Prostate gland (tissue), 2 donors: ENCODE data around the gene CDIPT. TPM values are rescaled to one million over a fixed set of nuclear protein-coding genes. Genes with fewer than 3 reads are reported as not detected.

ENCODE experiments used
- DNase-seq: peaks from one replicate; pipeline ENCODE4 v3.0.0-alpha.2; 2019; ENCODE audit warnings: low spot score
- H3K27ac ChIP-seq, 2 donors: fragments of 200-600 bp; sonication (generic); 2 replicates each; pipeline ENCODE4 v1.5.1; 2017 to 2019
- H3K27me3 ChIP-seq: fragments of 200-600 bp; sonication (generic); replicated peaks from 2 replicates; pipeline ENCODE4 v1.5.1; 2019; ENCODE audit not compliant: insufficient read depth
- H3K36me3 ChIP-seq, 2 donors: fragments of 200-600 bp; sonication (generic); 1 replicate in 1 of 2; 2 replicates in 1 of 2; pipeline versions ENCODE4 v1.5.1 to v1.8.1; 2017 to 2019
- H3K4me1 ChIP-seq: fragments of 200-600 bp; sonication (generic); replicated peaks from 2 replicates; pipeline ENCODE4 v1.5.1; 2019
- H3K4me3 ChIP-seq, 2 donors: fragments of 200-600 bp; sonication (generic); 2 replicates each; pipeline ENCODE4 v1.5.1; 2017 to 2019
- H3K9me3 ChIP-seq: fragments of 200-600 bp; sonication (generic); 2 replicates; pipeline ENCODE4 v1.5.1; 2017
- POLR2A ChIP-seq: fragments of 450-650 bp; IDR thresholded peaks from one replicate; pipeline ENCODE4 v1.6.1; 2016; ENCODE audit warnings: antibody characterized with exemption, mild to moderate bottlenecking
- POLR2AphosphoS5 ChIP-seq: sonication (generic); formaldehyde crosslinking; IDR thresholded peaks from one replicate; pipeline ENCODE4 v1.6.1; 2017; ENCODE audit warnings: antibody characterized with exemption
- WGBS: methylation state at CpG from one replicate; pipeline ENCODE4 v1.1.5; 2018; 5-methylcytosine and 5-hydroxymethylcytosine counted together
- intact Hi-C: fragments of 100-400 bp; cut with DNase I; formaldehyde crosslinking; loops from one replicate; pipeline ENCODE4 v1.14.2; 2022
- total RNA-seq, 2 donors: library from RNA; depleted of rRNA; stranded (reverse); fragments of >200 nt; gene quantifications; one replicate each; pipeline ENCODE4 v1.1.0, GENCODE V29; 2016
- TF ChIP-seq, protein P1 (sequence below), 4 experiments: fragments of 200-600 bp in 2 of 4; fragments of 450-650 bp in 2 of 4; sonication (generic) in 2 of 4; IDR thresholded peaks; 1 replicate in 3 of 4; 2 replicates in 1 of 4; pipeline ENCODE4 v1.5.1; 2016 to 2019; ENCODE audit warnings: antibody characterized with exemption in 4 of 4, mild to moderate bottlenecking in 2 of 4, moderate library complexity in 2 of 4

Gene CDIPT
- total RNA-seq, 2 donors from 2014 or later = 121 to 132 TPM

DNA sequence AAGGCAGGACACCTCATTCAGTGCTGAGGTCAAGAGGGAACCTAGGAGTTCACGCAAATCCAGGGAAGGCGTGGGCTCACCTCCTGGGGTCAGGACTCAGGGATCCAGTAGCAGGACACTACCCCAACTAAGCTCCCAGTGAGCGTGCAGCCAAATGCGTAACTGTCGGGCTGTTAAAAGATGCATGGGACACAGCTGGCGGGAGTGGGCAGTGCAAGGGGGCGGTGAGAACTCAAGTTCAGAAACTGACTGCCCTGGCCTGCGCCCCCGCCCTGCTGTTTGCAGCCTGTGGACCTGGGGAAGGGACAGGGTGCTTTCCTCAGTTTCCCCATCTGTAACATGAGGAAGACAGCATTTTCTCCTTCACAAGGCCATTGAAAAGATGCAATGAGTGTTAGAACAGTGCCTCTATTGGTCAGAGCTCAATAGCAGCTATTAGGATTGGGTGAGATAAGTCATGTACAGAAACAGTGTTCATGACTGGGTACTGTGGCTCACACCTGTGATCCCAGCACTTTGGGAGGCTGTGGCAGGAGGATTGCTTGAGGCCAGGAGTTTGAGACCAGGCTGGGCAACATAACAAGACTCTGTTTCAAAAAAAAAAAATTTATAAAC lies 20.2 kb downstream of the CDIPT start:
- no peak for TF ChIP-seq POLR2A
- TF ChIP-seq, protein P1, sequence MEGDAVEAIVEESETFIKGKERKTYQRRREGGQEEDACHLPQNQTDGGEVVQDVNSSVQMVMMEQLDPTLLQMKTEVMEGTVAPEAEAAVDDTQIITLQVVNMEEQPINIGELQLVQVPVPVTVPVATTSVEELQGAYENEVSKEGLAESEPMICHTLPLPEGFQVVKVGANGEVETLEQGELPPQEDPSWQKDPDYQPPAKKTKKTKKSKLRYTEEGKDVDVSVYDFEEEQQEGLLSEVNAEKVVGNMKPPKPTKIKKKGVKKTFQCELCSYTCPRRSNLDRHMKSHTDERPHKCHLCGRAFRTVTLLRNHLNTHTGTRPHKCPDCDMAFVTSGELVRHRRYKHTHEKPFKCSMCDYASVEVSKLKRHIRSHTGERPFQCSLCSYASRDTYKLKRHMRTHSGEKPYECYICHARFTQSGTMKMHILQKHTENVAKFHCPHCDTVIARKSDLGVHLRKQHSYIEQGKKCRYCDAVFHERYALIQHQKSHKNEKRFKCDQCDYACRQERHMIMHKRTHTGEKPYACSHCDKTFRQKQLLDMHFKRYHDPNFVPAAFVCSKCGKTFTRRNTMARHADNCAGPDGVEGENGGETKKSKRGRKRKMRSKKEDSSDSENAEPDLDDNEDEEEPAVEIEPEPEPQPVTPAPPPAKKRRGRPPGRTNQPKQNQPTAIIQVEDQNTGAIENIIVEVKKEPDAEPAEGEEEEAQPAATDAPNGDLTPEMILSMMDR (IDR thresholded peaks at IDR 0.05) = no peak
- no peak for TF ChIP-seq POLR2AphosphoS5
- no peaks in the 10 kb centered on the region for H3K9me3 ChIP-seq
- no peak overlapping the region for H3K4me3 ChIP-seq
- WGBS = 94% methylated on average over 9 of the region's 9 CpGs
- H3K4me1 ChIP-seq = no peaks in the 10 kb centered on the region
- intact Hi-C loops = no loop called here
- H3K27ac ChIP-seq = no peak overlapping the region
- H3K36me3 ChIP-seq = peaks cover 0 to 8% of the 10 kb centered on the region in 2 donors
- no peak for DNase-seq
- H3K27me3 ChIP-seq = no peaks in the 10 kb centered on the region

DNA sequence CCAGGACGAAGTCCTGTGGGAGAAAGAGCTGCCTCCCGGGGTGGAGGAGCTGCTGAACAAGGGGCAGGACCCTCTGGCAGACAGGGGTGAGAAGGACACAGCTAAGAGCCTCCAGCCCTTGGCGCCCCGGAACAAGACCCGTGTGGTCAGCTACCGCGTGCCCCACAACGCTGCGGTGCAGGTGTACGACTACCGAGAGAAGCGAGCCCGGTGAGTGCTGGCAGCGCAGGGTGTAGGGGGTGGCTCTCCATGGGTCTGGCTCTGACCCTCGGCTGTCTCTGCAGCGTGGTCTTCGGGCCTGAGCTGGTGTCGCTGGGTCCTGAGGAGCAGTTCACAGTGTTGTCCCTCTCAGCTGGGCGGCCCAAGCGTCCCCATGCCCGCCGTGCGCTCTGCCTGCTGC lies 21.4 kb downstream of the CDIPT start:
- H3K27ac ChIP-seq = no peak overlapping the region
- intact Hi-C loops = no loop called here
- no peaks in the 10 kb centered on the region for H3K9me3 ChIP-seq
- H3K27me3 ChIP-seq = no peaks in the 10 kb centered on the region
- H3K36me3 ChIP-seq = peaks cover 2 to 5% of the 10 kb centered on the region in 2 donors
- DNase-seq = no peak
- no peaks in the 10 kb centered on the region for H3K4me1 ChIP-seq
- 95% methylated on average over 21 of the region's 23 CpGs for whole genome bisulfite sequencing
- no peak overlapping the region for H3K4me3 ChIP-seq
- no peak for TF ChIP-seq POLR2AphosphoS5
- TF ChIP-seq POLR2A = no peak
- TF ChIP-seq, protein P1 (IDR thresholded peaks at IDR 0.05) = no peak

DNA sequence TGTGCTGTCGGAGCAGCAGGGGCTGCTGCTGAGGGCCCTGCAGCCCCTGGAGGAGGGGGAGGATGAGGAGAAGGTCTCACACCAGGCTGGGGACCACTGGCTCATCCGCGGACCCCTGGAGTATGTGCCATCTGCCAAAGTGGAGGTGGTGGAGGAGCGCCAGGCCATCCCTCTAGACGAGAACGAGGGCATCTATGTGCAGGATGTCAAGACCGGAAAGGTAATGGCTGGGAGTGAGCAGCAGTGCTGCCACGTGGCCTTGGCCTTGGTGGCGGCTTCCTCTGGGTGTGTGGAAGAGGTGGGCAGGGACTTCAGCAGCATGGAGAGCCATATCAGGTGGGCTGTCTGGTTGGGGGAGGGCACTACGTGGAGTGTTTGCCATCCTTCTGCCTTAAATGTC lies 22.8 kb downstream of the CDIPT start:
- intact Hi-C loops = no loop called here
- H3K36me3 ChIP-seq = peaks cover 2 to 6% of the 10 kb centered on the region in 2 donors

DNA sequence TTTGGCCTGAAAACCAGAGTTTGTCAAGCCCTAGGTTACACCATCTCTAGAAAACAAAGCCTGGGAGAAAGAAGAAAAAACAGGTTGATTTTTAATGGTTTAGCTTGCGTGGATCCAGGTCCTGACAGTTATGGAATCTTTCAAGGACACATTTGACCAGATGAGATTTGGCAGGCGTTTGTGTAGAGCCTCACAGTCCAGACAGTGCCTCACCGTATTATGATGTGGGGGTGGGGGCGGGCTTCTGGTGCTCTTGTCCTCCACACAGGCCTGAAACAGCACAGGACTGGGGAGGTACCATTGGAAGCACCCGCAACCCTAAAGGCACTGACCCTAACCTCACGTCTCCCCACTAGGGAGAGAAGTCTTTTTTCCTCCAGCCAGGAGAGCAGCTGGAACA lies 23.2 kb downstream of the CDIPT start:
- Histone ChIP-seq H3K27me3 (no peaks in the 10 kb centered on the region), H3K9me3 (no peaks in the 10 kb centered on the region), H3K27ac (no peak overlapping the region), H3K36me3 (peaks cover 2 to 6% of the 10 kb centered on the region in 2 donors), H3K4me3 (no peak overlapping the region), H3K4me1 (no peaks in the 10 kb centered on the region)
- TF ChIP-seq, protein P1 (IDR thresholded peaks at IDR 0.05) = no peak
- no peak for TF ChIP-seq POLR2AphosphoS5
- no peak for TF ChIP-seq POLR2A
- intact Hi-C loops = no loop called here
- WGBS = 76% methylated on average over 6 of the region's 6 CpGs
- no peak for DNase-seq

More for the DNA sequence above, 22.8 kb downstream of the CDIPT start:
- no peak overlapping the region for H3K27ac ChIP-seq
- H3K27me3 ChIP-seq = no peaks in the 10 kb centered on the region
- no peak overlapping the region for H3K4me3 ChIP-seq
- H3K4me1 ChIP-seq = no peaks in the 10 kb centered on the region
- no peak for DNase-seq
- TF ChIP-seq POLR2AphosphoS5 (no peak), POLR2A (no peak)
- TF ChIP-seq, protein P1 (IDR thresholded peaks at IDR 0.05) = no peak
- WGBS = 82% methylated on average over 10 of the region's 10 CpGs
- H3K9me3 ChIP-seq = no peaks in the 10 kb centered on the region

DNA sequence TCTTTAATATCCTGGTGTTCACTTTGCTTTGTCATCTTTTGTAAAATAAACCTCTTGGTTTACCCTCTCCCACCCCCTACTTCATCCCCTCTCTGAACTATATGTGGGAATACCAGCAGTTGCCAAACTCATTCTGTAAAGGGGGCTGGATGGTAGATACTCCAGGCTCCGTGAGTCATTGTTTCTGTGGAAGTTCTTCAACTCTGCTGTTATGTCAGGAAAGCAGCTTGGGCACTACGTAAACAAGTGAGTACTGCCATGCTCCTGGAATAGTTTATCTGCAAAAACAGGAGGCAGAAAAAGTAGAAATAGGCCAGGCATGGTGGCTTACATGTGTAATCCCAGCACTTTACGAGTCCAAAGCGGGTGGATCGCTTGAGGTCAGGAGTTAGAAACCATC lies 25.2 kb downstream of the CDIPT start:
- Histone ChIP-seq H3K27me3 (no peaks in the 10 kb centered on the region), H3K9me3 (no peaks in the 10 kb centered on the region), H3K36me3 (peaks cover 8 to 18% of the 10 kb centered on the region in 2 donors), H3K27ac (no peak overlapping the region), H3K4me1 (no peaks in the 10 kb centered on the region), H3K4me3 (no peak overlapping the region)
- DNase-seq = no peak
- TF ChIP-seq POLR2AphosphoS5 = no peak
- TF ChIP-seq POLR2A = no peak
- TF ChIP-seq, protein P1 (IDR thresholded peaks at IDR 0.05) = no peak
- WGBS = 81% methylated on average over 5 of the region's 5 CpGs
- intact Hi-C loops = no loop called here
